Sigmoid colon (tissue), 7 donors: ENCODE results near the gene GPR21. TPM values are rescaled to one million over a fixed set of nuclear protein-coding genes. Genes with fewer than 3 reads are reported as not detected.

Experiments
- DNase-seq: peaks from one replicate; pipeline ENCODE4 v3.0.0-alpha.2; 2019
- H3K27ac ChIP-seq, 4 donors: fragments of 200-600 bp; sonication (generic); one replicate each; pipeline ENCODE4 v1.5.1; 2016 to 2019; ENCODE audit warnings: mild to moderate bottlenecking in 1 of 4
- H3K27me3 ChIP-seq, 3 donors: fragments of 200-600 bp; sonication (generic); one replicate each; pipeline ENCODE4 v1.5.1; 2019; ENCODE audit warnings: mild to moderate bottlenecking in 1 of 3
- H3K36me3 ChIP-seq, 4 donors: fragments of 200-600 bp; sonication (generic); one replicate each; pipeline ENCODE4 v1.5.1; 2016 to 2019
- H3K4me1 ChIP-seq, 4 donors: fragments of 200-600 bp; sonication (generic); one replicate each; pipeline ENCODE4 v1.5.1; 2017 to 2019
- H3K4me3 ChIP-seq, 4 donors: fragments of 200-600 bp; sonication (generic); one replicate each; pipeline ENCODE4 v1.5.1; 2017 to 2019; ENCODE audit warnings: mild to moderate bottlenecking in 2 of 4, moderate library complexity in 1 of 4
- H3K9me3 ChIP-seq, 4 donors: fragments of 200-600 bp in 3 of 4; sonication (generic) in 3 of 4; one replicate each; pipeline versions ENCODE4 v1.5.1 to v1.6.1; 2013 to 2019
- CTCF ChIP-seq, 4 experiments: fragments of 450-650 bp in 3 of 4; fragments of 200-600 bp in 1 of 4; IDR thresholded peaks; one replicate each; pipeline ENCODE4 v1.5.1; 2016 to 2019; ENCODE audit warnings: antibody characterized with exemption in 4 of 4, mild to moderate bottlenecking in 3 of 4, moderate library complexity in 2 of 4
- EP300 ChIP-seq, 4 donors: sonication (generic); formaldehyde crosslinking; IDR thresholded peaks; one replicate each; pipeline ENCODE4 v1.6.1; 2017; ENCODE audit warnings: antibody characterized with exemption in 4 of 4
- POLR2A ChIP-seq, 2 donors: fragments of 450-650 bp; IDR thresholded peaks; one replicate each; pipeline ENCODE4 v1.6.1; 2016; ENCODE audit warnings: antibody characterized with exemption in 2 of 2, mild to moderate bottlenecking in 2 of 2, moderate library complexity in 2 of 2
- POLR2AphosphoS5 ChIP-seq, 4 donors: sonication (generic); formaldehyde crosslinking; IDR thresholded peaks; one replicate each; pipeline ENCODE4 v1.6.1; 2017; ENCODE audit warnings: antibody characterized with exemption in 4 of 4
- WGBS, 2 donors: extraction: QIAGEN DNeasy Blood & Tissue Kit; methylation state at CpG; one replicate each; pipeline ENCODE4 v1.1.7; 2013; 5-methylcytosine and 5-hydroxymethylcytosine counted together
- intact Hi-C: fragments of 100-400 bp; cut with DNase I; formaldehyde crosslinking; loops from one replicate; pipeline ENCODE4 v1.15.1; 2023
- polyA plus RNA-seq, 3 donors: library from polyadenylated mRNA; stranded (reverse); fragments of 200-250 nt; gene quantifications; one replicate each; pipeline ENCODE4 v1.2.3, GENCODE V29; 2013
- total RNA-seq, 4 donors: library from RNA; depleted of rRNA; stranded (reverse); fragments of >200 nt; gene quantifications; one replicate each; pipeline ENCODE4 v1.1.0, GENCODE V29; 2016
- donor health status: healthy with polysubstance abuse.
- donor health status: Bipolar disorder and iron deficiency.
- donor health status: healthy.

The GPR21 gene, protein sequence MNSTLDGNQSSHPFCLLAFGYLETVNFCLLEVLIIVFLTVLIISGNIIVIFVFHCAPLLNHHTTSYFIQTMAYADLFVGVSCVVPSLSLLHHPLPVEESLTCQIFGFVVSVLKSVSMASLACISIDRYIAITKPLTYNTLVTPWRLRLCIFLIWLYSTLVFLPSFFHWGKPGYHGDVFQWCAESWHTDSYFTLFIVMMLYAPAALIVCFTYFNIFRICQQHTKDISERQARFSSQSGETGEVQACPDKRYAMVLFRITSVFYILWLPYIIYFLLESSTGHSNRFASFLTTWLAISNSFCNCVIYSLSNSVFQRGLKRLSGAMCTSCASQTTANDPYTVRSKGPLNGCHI
- total RNA-seq: 1 to 10 TPM in 3 of 4 donors, not detected in 1; 1.4 to 6.1 (median 1.5) TPM
- polyA plus RNA-seq: under 1 TPM in 1 of 3 donors, not detected in 2; 0.34 TPM

DNA sequence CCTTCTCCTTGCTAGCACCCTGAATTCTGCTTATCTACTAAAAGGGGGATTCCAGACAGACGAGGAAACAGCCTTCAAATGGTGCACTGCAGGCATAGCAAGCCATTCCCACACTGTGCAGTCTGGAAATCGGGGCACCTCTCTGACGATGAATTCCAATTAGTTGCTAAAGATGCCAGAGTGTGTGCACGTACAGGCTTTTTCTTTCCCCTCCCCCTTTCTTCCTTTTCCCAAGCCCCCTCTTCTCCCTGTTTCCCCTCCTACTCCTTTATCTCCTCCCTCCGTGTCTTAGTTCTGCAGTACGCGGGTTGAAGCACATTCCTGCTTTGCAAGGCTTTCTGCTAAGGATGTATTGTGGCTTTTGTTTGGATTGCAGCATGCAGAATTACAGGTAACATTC lies at the start of gene GPR21:
TSS of gene GPR21 (plus strand) at position 316 of the 400 bp plus-strand sequence. CDS start 900 bp downstream, outside the sequence.
- peaks cover 0 to 13% (median 0%) of the 10 kb centered on the region in 4 donors for H3K36me3 ChIP-seq
- H3K4me3 ChIP-seq: peak within 1 kb of the TSS in 3 of 4 donors; percentile 11 to 14 (median 11)
- intact Hi-C loops: no loop called here
- no peaks in the 10 kb centered on the region for H3K27me3 ChIP-seq
- H3K9me3 ChIP-seq: no peaks in the 10 kb centered on the region
- H3K27ac ChIP-seq: peak within 1 kb of the TSS in 3 of 4 donors; percentile 11 to 55 (median 32)
- no peak for DNase-seq
- H3K4me1 ChIP-seq: peaks cover 0 to 60% (median 37%) of the 10 kb centered on the region in 4 donors
- WGBS, 2 donors: 51 to 85% methylated on average over 7 of the region's 7 CpGs
- no peak for TF ChIP-seq POLR2AphosphoS5 (IDR thresholded peaks at IDR 0.05)

- TF ChIP-seq POLR2AphosphoS5 (IDR thresholded peaks at IDR 0.05) (no peak), CTCF (IDR thresholded peaks at IDR 0.05) (no peak), EP300 (IDR thresholded peaks at IDR 0.05) (no peak), POLR2A (IDR thresholded peaks at IDR 0.05) (no peak)
- H3K36me3 ChIP-seq: peaks cover 0 to 58% (median 17%) of the 10 kb centered on the region in 4 donors
- intact Hi-C loops: no loop called here
These were observed 47.5 kb upstream of the GPR21 start for GRCh38 chr9:122986010-122986409.

GRCh38 chr9:122988141-122988540 lies 45.3 kb upstream of the GPR21 start:
- Histone ChIP-seq H3K4me3 (no peak overlapping the region), H3K4me1 (no peaks in the 10 kb centered on the region), H3K27ac (no peak overlapping the region), H3K9me3 (no peaks in the 10 kb centered on the region), H3K27me3 (no peaks in the 10 kb centered on the region), H3K36me3 (peaks cover 0 to 61% (median 20%) of the 10 kb centered on the region in 4 donors)
- DNase-seq: no peak
- WGBS, 2 donors: 93 to 98% methylated on average over 2 of the region's 2 CpGs
- TF ChIP-seq POLR2A (IDR thresholded peaks at IDR 0.05): no peak
- TF ChIP-seq EP300 (IDR thresholded peaks at IDR 0.05): no peak
- no peak for TF ChIP-seq POLR2AphosphoS5 (IDR thresholded peaks at IDR 0.05)
- TF ChIP-seq CTCF (IDR thresholded peaks at IDR 0.05): no peak
- intact Hi-C loops: no loop called here

More at GRCh38 chr9:122986010-122986409, 47.5 kb upstream of the GPR21 start:
- no peaks in the 10 kb centered on the region for H3K4me1 ChIP-seq
- 80 to 88% methylated on average over 5 of the region's 5 CpGs for WGBS, 2 donors
- no peak overlapping the region for H3K27ac ChIP-seq
- H3K4me3 ChIP-seq: no peak overlapping the region
- DNase-seq: no peak
- no peaks in the 10 kb centered on the region for H3K27me3 ChIP-seq
- no peaks in the 10 kb centered on the region for H3K9me3 ChIP-seq

GRCh38 chr9:122988920-122989621 lies 44.4 kb upstream of the GPR21 start:
- WGBS, 2 donors: 82 to 85% methylated on average over 8 of the region's 8 CpGs
- H3K4me1 ChIP-seq: no peaks in the 10 kb centered on the region
- TF ChIP-seq POLR2A (IDR thresholded peaks at IDR 0.05) (no peak), POLR2AphosphoS5 (IDR thresholded peaks at IDR 0.05) (no peak), CTCF (IDR thresholded peaks at IDR 0.05) (no peak), EP300 (IDR thresholded peaks at IDR 0.05) (no peak)
- peaks cover 0 to 69% (median 20%) of the 10 kb centered on the region in 4 donors for H3K36me3 ChIP-seq
- H3K9me3 ChIP-seq: no peaks in the 10 kb centered on the region
- H3K27ac ChIP-seq: no peak overlapping the region
- no peak for DNase-seq
- H3K4me3 ChIP-seq: no peak overlapping the region
- H3K27me3 ChIP-seq: no peaks in the 10 kb centered on the region
- intact Hi-C loops: no loop called here

DNA sequence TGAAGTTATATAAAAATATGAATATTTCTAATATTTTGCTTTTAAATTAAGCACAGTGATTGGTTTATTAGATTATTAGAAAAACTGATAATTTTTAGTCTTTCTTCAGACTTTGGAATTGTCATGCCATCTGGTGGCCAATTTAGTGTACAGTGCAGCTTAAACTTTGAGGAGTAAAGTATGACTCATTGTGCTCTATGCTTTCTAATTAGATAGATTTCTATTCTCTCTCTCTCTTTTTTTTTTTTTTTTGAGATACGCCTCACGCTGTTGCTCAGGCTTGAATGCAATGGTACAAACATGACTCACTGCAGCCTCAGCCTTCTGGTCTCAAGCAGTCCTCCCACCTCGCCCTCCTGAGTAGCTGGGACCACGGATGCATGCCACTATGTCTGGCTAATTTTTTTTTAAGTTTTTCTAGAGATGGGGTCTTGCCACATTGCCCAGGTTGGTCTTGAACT lies 42.1 kb upstream of the GPR21 start:
- TF ChIP-seq POLR2AphosphoS5 (IDR thresholded peaks at IDR 0.05) (no peak), CTCF (IDR thresholded peaks at IDR 0.05) (peak; percentile 21 to 67 (median 56))
- intact Hi-C loops: loop anchor here (2.0 to 5.0 kb wide), 2 partner anchors 44 to 87 kb away; partner anchors contain the start of gene RC3H2

More for the DNA sequence above, 42.1 kb upstream of the GPR21 start:
- Histone ChIP-seq H3K27me3 (no peaks in the 10 kb centered on the region), H3K4me3 (no peak overlapping the region), H3K27ac (peak overlapping the region; percentile 21 to 38 (median 27)), H3K4me1 (no peaks in the 10 kb centered on the region), H3K9me3 (no peaks in the 10 kb centered on the region), H3K36me3 (peaks cover 0 to 57% (median 15%) of the 10 kb centered on the region in 4 donors)
- DNase-seq: no peak
- 49% methylated on average over 4 of the region's 4 CpGs for WGBS, 2 donors
